ENCODE results near the gene FAM25C.
"Not testable (repeated sequence)": the region's sequence is repeated elsewhere in the genome, so short reads cannot be mapped to it uniquely, and the experiment has no call there.

The FAM25C gene

DNA sequence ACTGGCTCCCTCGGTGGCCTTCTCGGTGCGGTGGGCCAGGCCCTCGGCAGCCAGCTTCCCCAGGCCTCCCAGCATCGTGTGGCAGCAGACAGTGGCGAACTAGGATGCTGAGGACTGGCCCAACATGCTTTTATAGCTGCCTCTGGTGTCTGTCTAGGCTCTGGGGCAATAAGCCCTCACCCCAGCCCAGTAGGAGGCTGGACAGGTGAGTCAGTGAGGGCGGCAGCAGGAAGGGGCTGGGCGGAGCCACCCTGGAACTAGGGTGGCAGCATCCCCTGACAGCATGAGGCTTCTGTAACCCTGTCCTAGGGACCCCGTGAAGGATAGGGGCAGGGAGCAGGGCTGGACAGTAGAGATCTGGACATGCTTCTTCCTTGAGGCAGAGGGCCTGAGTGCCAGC is at the start of gene FAM25C:
Gene FAM25C, minus strand, starts transcription at position 101 of the 400 bp plus-strand sequence. Its CDS starts 26 bp downstream, at position 75.
- DNase-seq (ENCODE audit: low read depth in 2 of 2), result not testable (repeated sequence)

DNA sequence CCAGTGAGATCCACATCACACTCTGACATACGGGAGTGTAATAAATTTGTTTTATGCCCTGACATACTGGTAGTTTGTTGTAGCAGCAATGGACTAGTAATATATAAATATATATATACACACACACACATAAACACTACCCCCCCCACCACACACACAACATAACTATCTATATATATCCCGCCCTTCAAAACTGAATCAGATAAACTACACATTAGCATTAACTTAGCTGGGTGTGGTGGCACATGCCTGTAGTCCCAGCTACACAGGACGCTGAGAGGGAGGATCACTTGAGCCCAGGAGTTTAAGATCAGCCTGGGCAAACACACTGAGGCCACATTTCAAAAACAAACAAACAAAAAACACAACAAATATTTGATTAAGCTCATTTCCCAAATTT is 45.0 kb upstream of the FAM25C start:
- DNase-seq (ENCODE audit: low read depth in 2 of 2), result not testable (repeated sequence)

- DNase-seq (ENCODE audit: low read depth in 2 of 2), result not testable (repeated sequence)
These were observed 31.8 kb upstream of the FAM25C start for GRCh38 chr10:48031390-48031789.

GRCh38 chr10:48002306-48002705 is 2.7 kb upstream of the FAM25C start:
- DNase-seq (ENCODE audit: low read depth in 2 of 2), result not testable (repeated sequence)

DNA sequence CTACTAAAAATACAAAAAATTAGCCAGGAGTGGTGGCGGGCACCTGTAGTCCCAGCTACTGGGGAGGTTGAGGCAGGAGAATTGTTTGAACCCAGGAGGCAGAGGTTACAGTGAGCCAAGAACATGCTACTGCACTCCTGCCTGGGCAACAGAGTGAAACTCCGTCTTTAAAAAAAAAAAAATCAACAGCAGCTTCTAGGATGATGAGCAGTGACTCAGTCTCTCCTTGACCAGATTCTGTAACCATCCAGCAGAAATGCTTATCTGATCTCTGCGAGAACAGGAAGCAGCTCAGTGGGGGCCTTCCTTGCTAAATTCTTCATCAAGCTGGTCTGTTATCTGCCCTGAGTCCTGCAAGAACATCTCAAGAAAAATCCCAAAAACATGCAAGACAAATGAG is 5.5 kb downstream of the FAM25C start:
- not testable (repeated sequence) for DNase-seq (ENCODE audit: low read depth in 2 of 2)

GRCh38 chr10:47992560-47992959 is 7.0 kb downstream of the FAM25C start:
- DNase-seq (ENCODE audit: low read depth in 2 of 2), result not testable (repeated sequence)

DNA sequence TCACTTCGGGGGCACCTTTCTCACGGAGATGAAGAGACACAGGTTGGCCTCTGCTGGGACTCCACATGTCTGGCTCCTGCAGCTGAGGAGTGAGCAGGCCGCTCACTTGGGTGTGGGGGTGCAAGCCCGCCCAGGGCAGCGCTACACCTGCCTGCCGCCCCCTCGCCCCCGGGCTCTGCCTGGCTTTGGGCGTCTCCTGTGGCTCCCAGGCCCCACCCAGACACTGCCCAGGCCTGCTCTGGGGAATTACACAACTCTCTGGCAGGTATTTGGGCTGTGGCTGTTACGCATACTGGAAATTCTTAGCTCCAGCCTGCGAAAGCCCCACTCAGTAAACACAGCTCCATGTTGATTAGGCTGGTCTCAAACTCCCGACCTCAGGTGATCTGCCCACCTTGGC is 7.9 kb downstream of the FAM25C start:
- not testable (repeated sequence) for DNase-seq (ENCODE audit: low read depth in 2 of 2)

GRCh38 chr10:47990097-47990496 is 9.5 kb downstream of the FAM25C start:
- not testable (repeated sequence) for DNase-seq (ENCODE audit: low read depth in 2 of 2)

GRCh38 chr10:47989542-47989950 is 10.0 kb downstream of the FAM25C start:
- not testable (repeated sequence) for DNase-seq (ENCODE audit: low read depth in 2 of 2)

DNA sequence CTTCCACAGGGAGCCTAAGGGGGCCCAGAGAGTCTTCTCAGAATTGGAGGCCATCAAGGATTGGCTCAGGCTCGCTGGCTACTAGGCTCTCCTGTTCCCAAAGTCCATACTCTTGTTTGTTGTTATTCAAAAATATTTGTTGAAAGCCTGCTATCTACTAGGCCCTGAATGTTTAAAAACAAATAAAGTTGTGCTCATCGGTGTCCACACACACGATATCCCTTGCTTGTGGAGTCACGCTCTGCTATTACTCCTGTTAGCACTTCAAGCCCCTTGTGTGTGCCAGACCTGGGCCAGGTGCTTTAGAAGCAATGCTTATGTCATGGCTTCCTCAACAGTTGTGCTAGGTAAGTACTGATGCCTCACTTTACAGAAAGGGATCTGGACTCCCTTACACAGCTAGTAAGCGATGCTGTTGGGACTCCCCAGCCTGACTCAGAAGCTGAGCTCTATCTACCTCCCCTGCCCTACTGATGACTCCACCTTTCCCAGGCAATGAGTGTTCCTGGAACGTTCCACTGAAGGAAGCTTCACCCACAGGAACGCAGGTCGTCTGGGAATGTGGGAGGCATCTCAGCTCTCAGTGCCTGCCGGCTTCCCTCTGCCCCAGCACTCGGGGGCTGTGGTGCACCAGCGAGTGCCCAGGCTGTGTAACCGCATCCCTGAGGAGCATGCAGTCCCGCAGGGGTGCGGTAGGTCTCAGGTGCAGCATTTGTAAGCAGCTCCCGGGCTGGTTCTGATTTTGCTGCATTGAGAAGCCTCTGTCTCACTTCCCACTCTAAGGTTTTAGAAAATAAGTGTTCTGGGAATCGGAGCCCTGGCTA is 10.7 kb downstream of the FAM25C start:
- DNase-seq (ENCODE audit: low read depth in 2 of 2), result not testable (repeated sequence)

DNA sequence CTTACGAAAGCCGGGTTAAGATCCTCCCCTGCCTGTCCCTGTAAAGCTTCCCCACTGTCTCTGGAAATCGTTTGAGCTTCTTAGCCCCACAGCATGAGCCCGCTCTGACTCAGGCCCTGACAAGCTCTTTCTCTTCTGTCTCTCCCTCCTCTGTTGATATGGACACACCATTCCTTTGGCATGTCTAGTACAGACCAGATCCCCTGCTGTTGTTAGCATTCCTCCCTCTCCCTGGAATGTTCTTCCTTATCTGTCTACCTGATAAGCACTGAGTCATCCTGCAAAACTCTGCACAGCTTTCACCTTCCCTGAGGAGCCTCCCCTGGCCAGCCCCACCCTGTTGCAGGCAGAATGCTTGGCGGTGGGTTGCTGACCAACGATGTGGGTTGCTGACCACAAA is 11.6 kb downstream of the FAM25C start:
- DNase-seq (ENCODE audit: low read depth in 2 of 2), result not testable (repeated sequence)

DNA sequence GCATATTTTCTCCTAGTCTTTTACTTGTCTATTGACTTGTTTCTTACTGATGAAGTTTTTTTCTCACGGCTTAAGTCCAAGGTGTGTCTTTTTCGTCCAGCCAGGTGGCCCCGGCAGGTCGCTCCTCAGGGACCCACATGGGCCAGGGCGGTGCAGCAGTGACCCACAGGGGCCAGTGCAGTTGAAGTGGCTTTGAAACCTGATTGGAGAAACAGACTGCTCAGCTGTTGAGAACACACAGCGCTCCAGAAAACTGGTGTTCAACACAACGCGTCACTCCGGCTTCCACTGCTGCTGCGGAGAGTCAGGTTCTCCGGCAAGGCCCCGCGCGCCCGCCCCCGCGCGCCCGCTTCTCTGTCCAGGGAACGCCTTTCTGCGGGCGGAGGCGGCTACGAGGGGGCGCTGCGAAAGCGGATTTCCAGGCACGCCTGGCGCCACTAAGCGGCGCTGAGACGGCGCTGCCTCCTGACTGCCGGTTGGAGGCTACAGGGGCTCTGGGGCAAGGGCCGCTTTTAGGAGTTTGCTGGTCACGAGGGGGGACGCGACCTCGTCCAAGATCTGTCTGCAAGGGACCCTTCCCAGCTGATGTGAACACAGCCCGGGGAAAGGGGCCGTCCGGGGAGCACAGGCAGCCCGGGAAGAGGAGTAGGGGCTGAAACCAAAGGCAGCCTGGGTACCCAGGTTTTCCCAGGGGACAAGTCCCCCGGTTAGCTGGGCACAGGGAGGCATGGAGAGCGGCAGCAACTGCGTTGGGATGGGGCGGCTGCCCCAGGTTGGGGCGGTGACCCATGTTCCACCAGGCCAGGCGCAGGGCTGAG is 13.0 kb downstream of the FAM25C start:
- DNase-seq (ENCODE audit: low read depth in 2 of 2), result not testable (repeated sequence)

DNA sequence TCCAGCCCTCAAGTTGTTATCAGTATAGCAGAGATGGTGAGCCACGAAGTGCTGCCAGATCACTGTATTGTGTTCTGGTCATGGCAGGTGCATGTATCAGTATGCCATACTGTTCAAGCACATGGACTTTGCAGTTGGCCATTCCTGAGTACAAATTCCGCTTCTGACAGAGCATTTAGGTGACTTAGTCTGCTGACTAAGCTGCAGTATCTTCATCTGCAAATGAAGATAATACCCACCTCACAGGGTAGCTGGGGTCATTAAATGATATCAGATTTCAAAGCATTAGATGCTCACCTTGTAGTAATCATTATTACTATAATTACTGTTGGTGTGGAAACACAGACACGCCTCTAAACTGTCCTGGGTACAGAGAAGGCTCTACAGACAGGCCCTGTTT is 24.2 kb downstream of the FAM25C start:
- not testable (repeated sequence) for DNase-seq (ENCODE audit: low read depth in 2 of 2)

- DNase-seq (ENCODE audit: low read depth in 2 of 2), result not testable (repeated sequence)
These were observed 26.5 kb downstream of the FAM25C start for GRCh38 chr10:47973131-47973530.

- DNase-seq (ENCODE audit: low read depth in 2 of 2), result not testable (repeated sequence)
These were observed 27.5 kb downstream of the FAM25C start for GRCh38 chr10:47972077-47972476.

DNA sequence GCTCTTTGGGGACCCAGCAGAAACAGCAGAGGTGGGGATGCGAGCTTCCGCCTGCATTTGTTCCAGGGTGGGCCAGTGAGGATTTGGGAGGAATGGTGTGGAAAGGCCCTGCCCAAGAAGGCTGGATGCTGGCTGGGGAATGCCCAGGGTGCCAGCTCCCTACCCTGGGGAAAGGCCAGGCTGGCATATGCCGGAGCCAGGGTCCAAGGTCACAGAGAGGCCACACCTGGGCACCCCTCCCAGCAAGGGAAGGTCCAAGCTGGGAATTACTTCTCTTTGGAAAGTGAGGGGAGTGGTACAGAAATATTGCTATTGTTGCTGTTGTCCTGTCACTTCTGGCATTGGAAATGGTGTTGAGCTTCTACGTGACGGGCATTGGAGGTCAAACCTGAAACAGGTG is 28.0 kb downstream of the FAM25C start:
- not testable (repeated sequence) for DNase-seq (ENCODE audit: low read depth in 2 of 2)

GRCh38 chr10:47970047-47970446 is 29.5 kb downstream of the FAM25C start:
- not testable (repeated sequence) for DNase-seq (ENCODE audit: low read depth in 2 of 2)

DNA sequence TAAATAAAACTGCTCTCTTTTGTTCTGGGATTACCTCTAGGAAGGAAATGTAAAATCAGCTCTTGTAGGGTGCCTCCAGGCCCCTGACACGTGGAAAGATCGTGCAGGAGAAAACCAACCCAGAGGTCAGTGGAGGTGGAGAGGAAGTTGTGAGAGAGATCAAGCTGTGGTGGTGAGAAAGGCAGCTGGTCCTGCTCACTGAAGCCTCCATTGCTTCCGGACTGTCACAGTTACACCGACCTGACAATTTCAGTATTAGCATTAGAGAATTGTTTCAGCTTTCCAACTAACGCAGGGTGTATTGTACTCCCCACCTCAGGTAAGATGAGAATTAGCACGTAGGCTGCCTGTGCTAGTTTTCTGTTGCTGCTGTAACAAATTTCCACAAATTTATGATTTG is 30.6 kb downstream of the FAM25C start:
- DNase-seq (ENCODE audit: low read depth in 2 of 2), result not testable (repeated sequence)

DNA sequence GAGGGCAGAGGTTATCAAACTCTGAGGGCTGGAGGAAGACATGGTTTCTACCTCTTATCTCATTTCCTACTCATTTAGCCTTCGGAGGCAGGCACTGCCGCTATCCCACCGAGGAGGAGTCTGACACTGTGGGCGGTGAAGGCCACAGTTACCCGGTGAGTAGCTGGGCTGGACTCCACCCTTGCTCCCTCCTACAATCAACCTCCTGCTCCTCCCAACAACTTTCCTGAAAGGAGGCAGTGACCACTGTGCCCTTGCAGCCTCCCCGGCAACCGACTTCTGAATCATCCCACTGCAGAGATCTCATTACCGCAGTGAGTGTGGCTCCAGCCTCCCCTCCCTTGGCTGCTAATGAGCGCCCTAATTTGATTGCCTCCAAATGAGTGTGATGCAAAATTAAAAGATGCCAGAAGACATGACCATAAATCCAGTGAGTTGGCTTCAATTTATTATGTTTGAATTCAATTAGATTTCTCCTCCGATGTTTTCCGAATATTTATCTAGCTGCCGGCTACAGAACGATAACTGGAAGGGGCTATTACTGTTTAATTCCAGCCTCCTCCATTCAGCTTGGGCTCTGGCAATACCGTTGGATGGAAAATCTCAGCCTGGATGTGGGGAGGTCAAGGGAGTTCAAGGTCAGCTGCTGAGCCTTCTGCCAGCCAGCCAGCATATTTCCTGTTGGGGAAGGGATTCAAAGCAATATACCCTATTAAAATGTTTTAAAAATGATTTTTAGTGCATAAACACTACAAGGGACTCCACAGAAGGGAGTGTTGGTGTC is 35.1 kb downstream of the FAM25C start:
- not testable (repeated sequence) for DNase-seq (ENCODE audit: low read depth in 2 of 2)

DNA sequence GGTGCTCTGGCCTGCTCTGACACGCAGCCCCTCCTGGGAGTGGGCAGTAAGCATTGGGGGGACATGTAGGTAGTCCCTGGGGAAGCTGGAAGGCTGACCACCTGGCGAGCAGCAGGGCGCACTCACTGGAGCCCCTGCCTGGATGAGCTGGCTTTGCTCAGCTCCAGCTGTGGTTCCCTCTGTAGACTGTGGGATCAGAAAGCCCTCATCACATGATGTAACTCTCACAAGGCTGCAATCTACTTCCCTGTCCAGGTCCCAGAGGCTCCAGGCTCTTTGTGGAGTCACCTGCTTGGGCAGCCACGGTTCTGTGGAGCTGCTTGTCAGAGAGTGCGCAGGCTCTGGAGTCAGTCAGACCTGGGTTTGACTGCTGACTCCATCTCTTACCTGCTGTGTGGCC is 36.8 kb downstream of the FAM25C start:
- not testable (repeated sequence) for DNase-seq (ENCODE audit: low read depth in 2 of 2)

- not testable (repeated sequence) for DNase-seq (ENCODE audit: low read depth in 2 of 2)
These were observed 38.9 kb downstream of the FAM25C start for GRCh38 chr10:47960699-47961098.

- not testable (repeated sequence) for DNase-seq (ENCODE audit: low read depth in 2 of 2)
These were observed 39.9 kb downstream of the FAM25C start for GRCh38 chr10:47959677-47960076.
